HG02943 (cell line): ENCODE measurements around the gene CMIP.
A peak's percentile ranks its signal among the peaks of the same experiment; 100 is the strongest.

Experiments used
- ATAC-seq: cut with Tn5 transposase; IDR thresholded peaks from one replicate; pipeline ENCODE4 v1.9.1; 2021; ENCODE audit warnings: mild to moderate bottlenecking, low read depth, moderate library complexity; ENCODE audit not compliant: unreplicated experiment

CMIP gene

GRCh38 chr16:81705261-81705660 lies 260.7 kb downstream of the CMIP start:
- no peak for ATAC-seq

- ATAC-seq, result no peak
Observed at GRCh38 chr16:81706327-81707295, 262.0 kb downstream of the CMIP start.

DNA sequence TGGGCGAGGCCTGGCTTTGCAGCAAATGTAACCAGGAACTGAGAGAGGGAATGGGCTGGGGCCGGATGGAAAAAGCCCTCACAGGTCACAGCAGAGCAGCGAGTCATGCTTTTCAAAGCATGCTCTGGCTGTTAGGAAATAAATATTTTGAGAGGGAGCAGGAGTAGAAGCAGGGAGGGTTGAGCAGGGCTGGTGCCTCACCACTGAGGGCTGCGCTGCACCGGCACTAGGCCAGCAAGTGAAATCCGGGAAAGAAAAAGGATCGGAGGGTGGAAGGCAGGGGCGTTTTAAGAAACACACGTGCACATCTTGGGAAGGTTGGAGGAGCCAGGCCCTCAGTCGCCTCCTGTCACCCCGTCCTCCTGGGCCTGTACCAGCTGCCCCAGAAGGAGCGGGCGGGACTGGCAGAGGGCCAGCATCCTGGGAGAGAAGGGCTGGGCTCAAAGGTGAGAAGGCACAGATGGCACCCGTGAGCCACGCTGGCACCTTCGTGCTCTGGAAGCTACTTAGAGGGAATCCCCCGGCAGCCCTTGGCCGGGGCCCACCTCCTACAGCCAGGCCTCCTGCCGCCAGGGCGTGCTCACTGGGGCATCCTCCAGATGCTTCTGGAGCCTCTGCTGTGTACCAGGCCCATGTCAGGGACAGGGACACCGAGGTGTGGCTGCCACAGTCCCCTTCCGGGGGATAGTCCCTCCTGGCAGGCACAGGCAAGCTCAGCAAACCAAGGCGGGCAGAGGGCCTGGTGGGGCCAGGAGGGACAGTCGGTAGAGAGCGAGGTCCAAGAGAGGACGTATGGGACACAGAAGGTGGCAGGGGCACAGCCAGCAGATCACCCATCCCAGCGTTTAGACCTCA lies 263.0 kb downstream of the CMIP start:
- ATAC-seq, result no peak

DNA sequence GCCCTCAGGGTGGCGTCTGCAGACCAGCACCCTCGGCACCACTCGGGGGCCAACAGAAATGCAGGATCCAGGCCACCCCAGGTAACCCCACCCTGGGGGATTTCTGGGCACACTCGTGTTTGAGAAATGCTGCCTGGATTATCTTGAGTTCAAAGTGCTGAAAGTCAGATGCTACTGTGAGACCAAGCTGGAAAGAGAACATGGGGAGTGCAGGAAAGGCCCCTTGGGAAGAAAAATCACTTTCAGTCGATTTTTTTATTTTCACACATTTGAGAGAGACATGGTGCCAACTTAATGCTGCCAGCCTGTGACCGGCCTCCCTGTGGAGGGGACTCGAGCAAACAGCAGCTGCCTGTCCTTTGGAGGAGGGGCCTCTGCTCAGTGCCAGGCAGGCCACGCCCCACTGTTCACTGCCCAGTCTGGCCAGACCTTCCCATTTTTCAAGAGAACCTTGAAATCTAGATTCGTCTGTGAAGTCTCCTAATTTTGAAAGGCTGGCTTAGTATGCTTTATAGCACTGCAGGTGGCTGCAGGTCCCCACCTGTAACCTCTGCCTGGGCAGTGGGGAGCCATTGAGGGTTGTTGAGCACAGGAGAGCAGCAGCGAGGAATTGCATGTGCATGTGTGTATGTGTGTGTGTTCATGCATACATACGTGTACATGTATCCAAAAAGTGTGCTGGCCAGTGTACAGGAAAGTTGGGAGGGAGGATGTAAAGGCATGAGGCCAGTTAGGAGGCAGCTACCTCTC lies 263.8 kb downstream of the CMIP start:
- no peak for ATAC-seq

DNA sequence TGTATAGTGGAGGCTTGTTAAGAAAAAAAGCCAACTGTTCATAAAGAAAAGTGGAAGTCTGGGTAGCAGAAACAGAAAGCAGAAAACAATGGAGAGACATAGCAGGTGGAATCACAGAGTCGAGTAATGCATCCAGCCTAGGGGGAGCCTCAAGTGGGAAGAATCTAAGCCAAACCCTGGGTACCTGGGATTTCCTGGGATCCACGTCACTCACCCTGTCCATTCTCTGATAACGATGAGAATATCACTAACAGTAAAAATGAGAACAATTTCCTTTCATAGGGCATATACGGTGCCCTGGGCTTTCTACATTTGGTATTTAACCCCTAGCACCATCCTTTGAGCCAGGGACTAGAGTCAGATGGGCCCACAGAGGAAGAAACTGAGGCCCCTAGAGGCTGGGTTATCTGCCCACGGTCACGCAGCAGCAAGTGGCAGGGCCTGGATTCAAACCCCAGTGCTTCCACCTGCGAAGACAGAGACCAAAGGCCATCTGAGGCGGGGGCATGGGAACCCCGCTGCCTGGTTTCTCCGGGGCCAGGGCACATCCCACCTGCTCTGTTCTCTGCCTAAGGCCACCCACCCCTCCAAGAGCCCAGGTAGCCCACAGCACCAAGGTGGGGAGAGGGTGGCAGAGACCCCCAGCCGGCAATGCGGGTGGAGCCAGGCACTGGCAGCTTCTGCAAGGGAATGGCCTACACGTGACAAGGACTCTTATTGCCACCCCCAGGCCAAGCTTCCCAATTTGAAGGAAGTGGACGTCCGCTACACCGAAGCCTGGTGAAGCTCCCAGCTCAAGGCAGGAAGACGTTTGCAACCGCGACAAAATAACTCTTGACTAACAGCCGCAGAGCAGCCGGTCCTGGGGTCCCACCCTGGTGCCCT lies 264.6 kb downstream of the CMIP start:
- ATAC-seq, result no peak

DNA sequence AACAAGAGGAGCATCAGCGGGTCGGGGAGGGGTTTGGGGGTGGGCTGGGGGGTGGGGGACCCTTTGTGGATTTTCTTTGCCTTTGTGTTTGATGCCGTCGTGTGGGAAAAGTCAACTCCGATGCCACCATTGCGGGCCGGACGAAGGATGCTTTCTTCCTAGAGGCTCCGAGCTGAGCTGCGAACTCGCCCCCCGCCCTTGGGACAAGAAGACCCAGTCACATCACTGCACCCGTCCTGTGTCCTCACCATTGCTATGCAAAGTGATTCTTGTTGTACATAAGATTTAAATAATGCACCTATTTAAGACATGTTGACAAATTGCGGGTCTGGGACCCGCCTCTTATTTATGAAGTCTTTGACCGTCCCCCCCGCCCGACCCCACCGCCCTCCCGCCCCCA lies 265.4 kb downstream of the CMIP start:
- no peak for ATAC-seq

DNA sequence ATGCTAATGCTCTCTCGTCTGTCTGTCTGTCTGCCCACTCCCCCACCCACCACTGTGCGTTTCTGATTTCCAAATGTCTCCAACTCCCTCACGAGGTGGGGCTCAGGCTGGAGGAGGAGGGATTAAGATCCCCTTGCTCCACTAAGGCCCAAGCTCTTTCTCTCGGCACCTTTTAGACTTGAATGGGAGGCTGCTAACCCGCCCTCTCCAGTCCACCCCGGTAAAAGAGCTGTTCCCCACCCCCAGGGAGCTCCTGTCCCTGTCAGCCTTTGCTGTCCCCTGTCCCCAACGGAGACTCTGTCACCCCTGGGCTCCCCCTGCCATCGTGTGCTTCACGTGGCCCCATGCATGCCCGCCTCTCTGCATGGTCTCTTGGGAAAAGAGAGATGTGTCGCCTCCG lies 266.0 kb downstream of the CMIP start:
- ATAC-seq, result no peak

- no peak for ATAC-seq
Observed at GRCh38 chr16:81711657-81712319, 267.2 kb downstream of the CMIP start.

DNA sequence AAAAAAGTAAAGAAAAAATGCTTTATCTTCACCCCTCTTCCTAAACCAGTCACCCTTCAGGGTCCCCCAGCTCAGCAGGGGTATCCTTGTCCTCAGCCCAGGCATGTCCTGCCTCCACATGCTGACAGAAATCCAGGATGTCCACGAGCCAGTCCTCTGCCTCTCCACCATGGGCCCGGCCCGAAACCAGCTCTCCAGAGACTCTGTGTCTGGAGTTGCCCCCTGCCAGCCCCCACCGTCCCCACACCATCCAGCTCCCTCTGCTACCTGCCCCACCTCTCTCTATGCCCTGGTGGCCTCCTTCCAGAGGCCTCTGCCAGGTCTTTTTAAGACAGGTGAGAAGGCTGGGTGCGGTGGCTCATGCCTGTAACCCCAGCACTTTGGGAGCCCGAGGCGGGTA lies 268.1 kb downstream of the CMIP start:
- ATAC-seq, result no peak

- no peak for ATAC-seq
Observed at GRCh38 chr16:81713295-81713772, 268.7 kb downstream of the CMIP start.

DNA sequence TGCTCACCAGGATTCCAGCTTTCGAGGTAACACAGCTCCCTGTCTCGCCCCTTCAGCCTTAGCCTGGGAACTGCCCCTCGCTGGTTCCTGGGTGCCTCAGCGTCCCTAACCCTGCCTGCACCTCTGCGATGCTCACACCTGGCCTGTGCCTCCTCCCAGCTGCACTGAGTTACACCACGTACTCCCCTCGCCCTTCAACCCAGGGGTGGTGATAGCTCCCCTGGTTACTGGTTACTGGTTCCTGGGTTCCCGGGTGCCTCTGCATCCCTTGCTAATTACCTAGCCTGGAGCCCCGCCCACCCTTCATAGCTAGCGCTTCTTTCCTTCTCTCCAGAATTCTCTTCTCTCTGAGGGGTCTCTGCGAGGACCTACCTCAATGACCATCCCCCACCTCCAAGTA lies 269.2 kb downstream of the CMIP start:
- no peak for ATAC-seq

- ATAC-seq, result no peak
Observed at GRCh38 chr16:81714583-81714982, 270.0 kb downstream of the CMIP start.

DNA sequence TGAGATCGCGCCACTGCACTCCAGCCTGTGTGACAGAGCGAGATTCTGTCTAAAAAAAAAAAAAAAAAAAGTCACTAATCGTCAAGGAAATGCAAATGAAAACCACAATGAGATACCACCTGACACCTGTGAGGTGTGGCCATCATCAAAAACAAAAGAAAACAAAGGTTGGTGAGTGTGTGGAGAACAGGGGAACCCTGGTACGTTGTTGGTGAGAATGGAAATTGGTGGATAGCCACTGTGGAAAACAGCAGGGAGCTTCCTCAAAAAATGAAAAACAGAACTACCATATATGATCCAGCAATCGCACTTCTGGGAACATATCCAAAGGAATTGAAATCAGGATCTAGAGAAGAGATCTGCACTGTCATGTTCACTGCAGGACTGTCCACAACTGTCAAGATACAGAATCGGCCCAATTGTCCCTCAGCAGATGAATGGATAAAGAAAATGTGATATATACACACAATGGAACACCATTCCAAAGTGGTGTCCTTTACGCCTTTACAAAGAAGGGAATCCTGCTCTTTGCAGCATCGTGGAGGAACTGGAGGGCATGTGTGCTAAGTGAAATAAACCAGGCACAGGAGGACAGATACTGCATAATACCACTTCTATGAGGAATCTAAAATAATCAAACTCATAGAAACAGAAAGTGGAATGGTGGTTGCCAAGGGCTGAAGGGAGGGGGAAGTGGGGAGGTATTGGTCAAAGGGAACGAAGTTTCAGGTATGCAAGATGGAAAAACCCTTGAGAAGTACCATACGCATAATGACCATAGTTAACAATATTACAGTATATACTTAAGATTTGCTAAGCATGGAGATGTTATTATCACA lies 271.0 kb downstream of the CMIP start:
- peak; percentile 61 for ATAC-seq

GRCh38 chr16:81716478-81717225 lies 272.0 kb downstream of the CMIP start:
- ATAC-seq, result peak; percentile 63

DNA sequence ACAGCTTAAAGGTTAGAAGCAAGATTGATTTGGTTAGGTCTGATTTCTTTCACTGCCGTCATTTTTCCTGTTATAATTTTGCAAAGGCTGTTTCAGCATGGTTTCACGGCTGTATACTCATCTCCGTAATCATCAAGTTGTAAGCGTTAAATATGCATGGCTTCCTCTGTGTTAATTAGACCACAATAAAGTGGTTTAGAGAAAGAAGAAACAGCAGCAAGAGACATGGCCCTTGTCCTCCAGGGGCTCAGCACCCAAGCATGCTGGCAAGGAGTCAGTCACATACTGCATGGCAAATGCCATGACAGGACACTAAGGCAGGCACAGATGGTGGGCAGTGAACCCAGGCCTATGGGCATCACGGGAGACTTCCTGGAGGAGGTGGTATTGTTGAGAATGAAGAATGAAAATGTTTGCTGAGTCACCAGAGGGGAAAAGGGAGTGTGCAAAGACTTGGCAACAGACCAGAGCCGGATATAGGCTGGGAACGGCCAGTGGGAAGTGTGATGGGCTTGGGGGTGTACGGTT lies 273.1 kb downstream of the CMIP start:
- ATAC-seq, result no peak

DNA sequence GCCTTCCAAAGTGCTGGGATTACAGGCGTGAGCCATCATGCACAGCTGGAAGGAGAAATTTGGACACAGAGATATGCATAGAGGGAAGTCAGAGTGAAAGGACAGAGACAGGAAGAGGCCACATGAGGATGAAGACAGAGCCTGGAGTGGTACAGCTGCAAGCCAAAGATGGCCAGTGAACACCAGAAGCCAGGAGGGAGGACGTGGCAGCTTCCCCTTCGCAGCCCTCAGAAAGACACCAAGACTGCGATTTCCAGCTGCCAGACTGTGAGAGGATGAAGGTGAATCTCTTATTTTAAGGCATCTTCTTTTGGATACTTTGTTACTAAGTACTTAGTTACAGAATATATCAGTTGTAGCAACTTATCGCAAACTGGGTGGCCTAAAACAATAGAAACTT lies 274.0 kb downstream of the CMIP start:
- no peak for ATAC-seq

DNA sequence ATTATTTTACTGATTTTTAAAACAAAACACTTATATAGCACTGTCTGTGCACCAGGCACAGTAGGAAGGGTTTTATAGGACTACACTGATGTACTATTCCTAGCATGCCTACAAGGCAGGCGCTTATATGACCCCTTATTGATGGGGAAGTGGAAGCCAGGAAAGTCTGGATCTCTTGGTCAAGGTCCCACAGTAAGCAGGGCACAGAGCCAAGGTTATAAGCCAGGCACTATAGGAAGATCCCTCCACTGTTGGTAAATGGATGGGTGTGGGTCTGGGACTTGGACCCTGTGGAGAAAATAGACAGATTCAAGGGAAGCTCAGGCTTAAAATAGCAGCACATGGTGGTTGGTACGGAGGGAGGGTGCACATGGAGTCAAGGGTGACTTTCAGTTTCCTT lies 275.4 kb downstream of the CMIP start:
- no peak for ATAC-seq
